Measurements from ENCODE around the gene MAP3K15.

MAP3K15 gene

DNA sequence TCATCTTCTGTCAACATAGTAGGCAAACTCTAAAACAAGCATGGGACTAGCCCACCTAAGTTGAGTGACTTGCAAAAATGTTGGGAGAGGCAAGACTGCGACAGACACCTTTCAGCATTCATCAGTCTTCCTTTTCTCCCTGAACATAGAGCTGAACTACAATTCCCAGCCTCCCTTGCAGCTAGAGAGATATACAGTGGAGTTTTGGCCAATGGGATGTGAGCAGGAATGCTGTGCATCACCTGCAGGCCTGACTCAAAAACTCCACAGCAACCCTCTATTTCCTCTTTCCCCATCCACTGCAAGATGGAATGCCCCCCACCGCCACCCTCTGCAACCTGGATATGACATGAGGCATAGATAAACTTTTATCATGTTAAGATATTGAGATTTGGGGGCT is 105.0 kb downstream of the MAP3K15 start:
- in situ Hi-C loops (cut with HindIII; ENCODE audit: low sequenced_read_pairs) = no loop called here

- in situ Hi-C loops (cut with HindIII; ENCODE audit: low sequenced_read_pairs) = no loop called here
Measured at GRCh38 chrX:19403696-19404095, 111.6 kb downstream of the MAP3K15 start.

DNA sequence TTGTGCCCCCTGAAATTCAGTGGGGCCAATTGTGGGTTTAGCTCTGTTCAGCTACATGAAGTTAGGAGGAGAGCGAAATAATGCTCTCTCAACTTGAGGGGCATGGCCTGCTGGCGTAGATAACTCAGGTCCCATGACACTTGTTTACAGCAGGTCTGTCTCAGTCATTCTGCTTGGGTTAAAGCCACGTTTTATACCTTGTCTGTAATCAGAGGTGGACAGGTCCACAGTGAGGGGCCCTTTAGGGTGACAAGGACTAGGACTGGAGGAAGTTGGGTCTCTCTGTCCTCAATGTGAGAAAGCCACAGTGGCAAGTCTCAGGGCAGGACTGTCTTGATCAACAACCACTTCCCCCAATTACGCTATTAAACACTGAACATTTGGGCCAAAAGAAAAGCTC is 122.6 kb downstream of the MAP3K15 start:
- in situ Hi-C loops (cut with HindIII; ENCODE audit: low sequenced_read_pairs) = no loop called here

GRCh38 chrX:19392078-19392477 is 123.2 kb downstream of the MAP3K15 start:
- in situ Hi-C loops (cut with HindIII; ENCODE audit: low sequenced_read_pairs) = no loop called here

- in situ Hi-C loops (cut with HindIII; ENCODE audit: low sequenced_read_pairs) = no loop called here
Measured at GRCh38 chrX:19389227-19389845, 126.0 kb downstream of the MAP3K15 start.

GRCh38 chrX:19388741-19389140 is 126.6 kb downstream of the MAP3K15 start:
- in situ Hi-C loops (cut with HindIII; ENCODE audit: low sequenced_read_pairs) = no loop called here

- in situ Hi-C loops (cut with HindIII; ENCODE audit: low sequenced_read_pairs) = no loop called here
Measured at GRCh38 chrX:19388064-19388679, 127.1 kb downstream of the MAP3K15 start.

DNA sequence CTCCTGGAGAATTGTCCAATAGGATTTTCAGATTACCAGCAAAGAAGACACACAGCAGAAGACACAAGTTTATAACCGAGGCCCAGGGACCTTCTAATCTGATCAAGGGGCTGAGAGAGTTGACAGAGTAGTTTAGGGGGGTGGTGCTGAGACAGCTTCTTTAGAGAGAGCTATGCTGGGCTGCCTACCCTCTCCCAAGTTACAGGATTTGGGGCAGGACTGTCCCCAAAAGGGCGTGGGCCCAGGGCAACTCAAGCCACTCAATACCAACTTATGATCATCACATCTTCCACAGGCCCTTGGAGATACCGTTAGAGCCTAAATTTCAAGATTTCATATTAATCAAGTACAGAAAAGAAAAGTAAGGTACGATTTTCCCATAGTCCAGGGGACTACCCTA is 128.6 kb downstream of the MAP3K15 start:
- in situ Hi-C loops (cut with HindIII; ENCODE audit: low sequenced_read_pairs) = no loop called here

DNA sequence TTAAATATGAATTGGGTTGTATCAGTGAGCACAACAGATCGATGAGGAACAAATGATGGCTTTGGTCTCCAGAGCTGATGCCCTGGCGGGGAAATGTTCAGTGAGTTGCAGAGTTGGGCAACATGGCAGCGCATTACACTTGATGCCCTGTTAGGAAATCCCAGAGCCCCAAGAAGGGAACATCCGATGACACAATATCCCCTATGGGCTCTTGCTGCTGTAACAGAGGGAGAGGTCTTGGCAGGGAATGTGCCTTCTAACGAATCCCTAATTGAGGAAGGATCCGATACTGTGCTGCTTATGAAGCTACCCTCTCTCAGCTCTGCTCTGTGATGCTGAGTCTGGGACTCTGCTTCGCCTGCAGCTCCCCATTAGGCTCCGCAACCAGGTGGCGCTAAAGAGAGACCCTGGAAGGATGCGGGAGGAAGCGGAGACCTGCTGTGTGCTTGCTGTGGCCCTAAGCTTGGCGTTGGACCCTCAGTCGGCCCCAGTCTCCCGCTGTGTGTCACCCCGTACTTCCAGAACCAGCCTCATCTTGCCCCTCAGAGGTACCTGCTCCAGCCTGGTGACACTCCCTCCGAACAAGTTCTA is 132.7 kb downstream of the MAP3K15 start:
- in situ Hi-C loops (cut with HindIII; ENCODE audit: low sequenced_read_pairs) = no loop called here

DNA sequence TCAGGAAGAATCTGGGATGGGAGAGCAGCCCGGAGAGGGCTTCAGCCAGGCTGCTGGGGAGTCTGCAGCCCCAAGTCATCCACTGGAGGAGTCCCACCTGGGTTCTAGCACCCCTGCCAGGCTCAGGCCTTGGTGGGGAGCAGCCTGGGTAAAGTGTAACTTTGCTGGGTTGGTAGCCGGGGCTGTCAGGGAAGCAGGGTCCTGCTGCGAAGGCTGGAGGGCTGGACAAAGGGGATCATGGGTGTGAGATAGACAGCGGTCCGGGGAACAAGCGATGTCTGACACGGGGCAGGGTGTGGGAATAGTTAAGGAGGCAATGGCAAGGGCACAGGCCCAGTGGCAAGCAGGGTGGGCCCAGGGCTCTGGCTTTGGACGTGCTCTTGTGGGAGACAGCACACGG is 134.0 kb downstream of the MAP3K15 start:
- in situ Hi-C loops (cut with HindIII; ENCODE audit: low sequenced_read_pairs) = no loop called here

- in situ Hi-C loops (cut with HindIII; ENCODE audit: low sequenced_read_pairs) = no loop called here
Measured at GRCh38 chrX:19377799-19378198, 137.5 kb downstream of the MAP3K15 start.

GRCh38 chrX:19375546-19375945 is 139.8 kb downstream of the MAP3K15 start:
- in situ Hi-C loops (cut with HindIII; ENCODE audit: low sequenced_read_pairs) = no loop called here

DNA sequence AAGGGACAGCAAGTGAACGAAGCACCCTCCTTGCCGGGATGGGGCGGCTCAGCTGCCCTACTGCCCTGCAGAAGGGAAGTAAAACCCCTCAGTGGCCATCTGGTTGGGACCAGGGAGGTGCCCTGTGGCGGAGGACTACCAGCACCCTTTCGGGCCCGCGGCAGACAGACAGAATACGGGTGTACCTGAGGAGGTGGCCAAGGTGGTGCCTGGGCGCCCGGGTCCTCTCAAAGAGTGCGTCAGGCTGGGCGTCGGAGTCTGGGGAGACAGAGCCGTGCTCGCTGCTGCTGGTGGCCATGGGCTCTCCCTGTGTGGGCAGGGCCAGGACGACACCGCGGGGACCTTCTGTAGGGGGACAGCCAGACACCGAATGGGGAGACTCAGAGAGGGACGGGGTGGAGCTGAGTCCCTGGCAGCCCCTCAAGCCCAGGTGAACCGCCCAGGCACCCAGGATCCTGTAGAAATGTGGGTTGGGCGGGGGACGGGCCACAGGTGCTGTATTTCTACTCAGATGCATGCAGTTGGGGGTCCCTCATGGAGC is 141.9 kb downstream of the MAP3K15 start:
- in situ Hi-C loops (cut with HindIII; ENCODE audit: low sequenced_read_pairs) = no loop called here

GRCh38 chrX:19372547-19373331 is 142.6 kb downstream of the MAP3K15 start:
- in situ Hi-C loops (cut with HindIII; ENCODE audit: low sequenced_read_pairs) = no loop called here

DNA sequence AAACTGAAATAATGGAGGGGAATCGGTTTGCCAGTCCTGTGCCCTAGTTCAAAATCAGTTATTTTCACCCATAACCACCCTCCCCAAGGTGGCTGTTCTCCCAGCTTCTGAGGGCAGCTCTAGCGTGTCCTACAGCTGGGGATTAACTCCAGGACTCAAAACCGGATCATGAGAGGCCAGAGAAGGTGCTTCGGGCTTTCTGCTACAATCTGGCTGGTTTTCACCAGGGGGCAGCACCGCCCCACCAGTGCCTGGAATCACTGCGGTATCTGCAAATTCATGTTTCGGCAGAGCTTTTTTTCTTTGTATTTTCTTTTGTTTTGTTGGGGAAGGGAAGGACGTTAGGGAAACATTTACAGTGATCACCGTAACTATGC is 143.2 kb downstream of the MAP3K15 start:
- in situ Hi-C loops (cut with HindIII; ENCODE audit: low sequenced_read_pairs) = no loop called here

DNA sequence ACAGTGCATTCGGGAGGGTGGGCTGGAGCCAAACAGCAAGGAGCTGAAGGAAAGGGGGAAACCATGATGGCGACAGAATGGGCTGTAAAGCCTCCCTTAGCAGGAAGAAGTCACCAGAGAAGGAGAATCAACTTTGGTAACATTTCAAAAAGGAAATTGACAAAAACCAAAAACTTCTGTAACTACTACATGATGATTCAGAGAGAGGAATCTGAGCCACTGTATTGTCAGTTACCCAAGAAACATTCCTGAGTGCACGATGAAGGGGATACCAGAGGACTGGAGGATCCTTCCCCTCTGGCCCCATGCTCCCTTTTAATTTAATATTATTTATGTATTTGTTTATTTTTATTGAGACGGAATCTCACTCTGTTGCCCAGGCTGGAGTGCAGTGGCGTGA is 145.2 kb downstream of the MAP3K15 start:
- in situ Hi-C loops (cut with HindIII; ENCODE audit: low sequenced_read_pairs) = no loop called here

- in situ Hi-C loops (cut with HindIII; ENCODE audit: low sequenced_read_pairs) = no loop called here
Measured at GRCh38 chrX:19368576-19368975, 146.7 kb downstream of the MAP3K15 start.

DNA sequence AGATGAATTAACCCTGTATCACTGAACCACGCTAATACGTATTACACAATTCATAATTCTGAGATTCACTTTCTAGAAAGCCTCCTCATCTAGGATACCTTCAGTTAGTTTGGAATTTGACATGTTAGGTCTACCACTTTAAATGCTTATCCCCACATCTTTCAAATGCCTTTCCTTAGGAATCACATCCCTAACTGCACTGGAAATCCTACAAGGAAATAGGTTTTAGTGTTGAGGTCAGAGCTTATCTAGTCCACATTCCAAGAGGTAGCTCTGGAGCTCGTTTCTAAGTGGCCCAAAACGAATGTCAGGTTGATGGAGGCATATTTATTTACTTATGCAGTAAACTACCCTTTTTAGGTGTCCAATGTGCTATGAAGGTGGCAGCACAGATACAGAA is 153.6 kb downstream of the MAP3K15 start:
- in situ Hi-C loops (cut with HindIII; ENCODE audit: low sequenced_read_pairs) = no loop called here

- in situ Hi-C loops (cut with HindIII; ENCODE audit: low sequenced_read_pairs) = no loop called here
Measured at GRCh38 chrX:19360903-19361302, 154.4 kb downstream of the MAP3K15 start.

GRCh38 chrX:19358521-19358920 is 156.8 kb downstream of the MAP3K15 start:
- in situ Hi-C loops (cut with HindIII; ENCODE audit: low sequenced_read_pairs) = no loop called here

DNA sequence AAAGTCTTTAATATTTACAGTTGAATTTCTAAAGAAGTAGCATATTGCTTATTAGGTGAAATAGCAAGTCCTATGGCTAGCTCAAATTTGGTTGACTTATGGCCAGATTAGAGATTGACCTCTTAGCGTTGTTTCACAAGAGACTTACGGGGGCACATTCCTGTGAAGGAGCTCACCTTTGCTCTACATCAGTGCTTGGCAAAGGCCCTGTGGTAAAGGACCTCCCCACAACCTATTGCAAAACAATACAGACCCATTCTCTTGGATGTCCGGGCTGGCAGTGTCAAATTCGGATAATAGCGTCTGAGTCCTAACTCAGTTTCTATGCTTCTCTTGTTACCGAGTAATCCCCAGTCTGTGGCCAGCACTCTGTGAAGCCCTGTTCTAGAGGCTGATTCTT is 160.7 kb downstream of the MAP3K15 start:
- in situ Hi-C loops (cut with HindIII; ENCODE audit: low sequenced_read_pairs) = no loop called here
